ENCODE data around the gene PDCD2L. TPM values are rescaled to one million over a fixed set of nuclear protein-coding genes. Genes with fewer than 3 reads are reported as not detected.

The PDCD2L gene
- total and polyA plus RNA-seq, 10 of the 15 experiments (the other 5 are each of a cell fraction or from before 2014, with no cell fraction given), result 7.2 to 41.3 (median 26.9) TPM

DNA sequence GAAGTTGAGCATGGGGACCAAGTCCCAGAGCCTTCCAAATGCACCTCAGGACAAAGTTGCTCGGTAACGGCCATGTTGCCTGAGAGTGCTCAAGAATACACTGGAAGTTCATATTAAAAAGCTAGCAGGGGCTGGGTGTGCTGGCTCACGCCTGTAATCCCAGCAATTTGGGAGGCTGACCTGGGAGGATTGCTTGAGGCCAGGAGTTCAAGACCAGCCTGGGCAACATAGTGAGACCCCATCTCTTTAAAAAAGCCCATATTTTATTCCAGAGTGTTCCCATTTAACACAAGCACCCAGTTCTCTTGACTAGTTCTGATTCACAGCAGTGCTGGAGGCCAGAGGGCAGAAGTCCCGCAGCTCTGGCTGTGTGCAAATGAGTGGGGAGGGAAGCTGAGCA is 47.3 kb upstream of the PDCD2L start:
- intact Hi-C loops (cut with micrococcal nuclease; ENCODE audit: unreplicated experiment) (no loop called here), in situ Hi-C loops (cut with MboI) (no loop called here)
- no peak for FAIRE-seq
- Histone ChIP-seq H3K9ac (ENCODE audit: control insufficient read depth, insufficient read depth, low read length) (no peak overlapping the region), H4K20me1 (ENCODE audit: control insufficient read depth, insufficient read depth) (no peaks in the 10 kb centered on the region), H3K27ac (ENCODE audit: control insufficient read depth, insufficient read depth) (0 out of 2 replicates have a peak overlapping the region, but pooled peaks have one; percentile 37), H3K4me1 (ENCODE audit: control insufficient read depth, insufficient read depth, low read length) (peaks cover 21% of the 10 kb centered on the region), H3K4me3 (no peak overlapping the region), H3K9me3 (replicated peaks; ENCODE audit: control insufficient read depth, insufficient read depth, low read length) (no peaks in the 10 kb centered on the region), H3K4me2 (ENCODE audit: control insufficient read depth, insufficient read depth) (no peak overlapping the region), H2AFZ (ENCODE audit: control insufficient read depth, low read depth, low read length) (no peak overlapping the region), H3K36me3 (ENCODE audit: control insufficient read depth in 2 of 2, insufficient read depth in 2 of 2, low read length in 1 of 2) (peaks cover 0 to 4% of the 10 kb centered on the region in 2 experiments; a peak in 1 of 4 replicates), H3K79me2 (ENCODE audit: control insufficient read depth, insufficient read depth, low read length) (peaks cover 3% of the 10 kb centered on the region), H3K27me3 (replicated peaks in 1 of 2; ENCODE audit: control insufficient read depth in 2 of 2, insufficient read depth in 2 of 2, low read length in 1 of 2) (no peaks in the 10 kb centered on the region)
- ATAC-seq, result no peak
- ChIA-PET CTCF (interaction anchor here (0.5 to 1.9 kb wide), 3 partner anchors 11 to 130 kb away, joined by 3 to 8 read pairs (median 5); no protein-coding TSS in a partner anchor), RAD21 (ENCODE audit: unreplicated experiment) (no interaction called here), SMC1A (ENCODE audit: uncharacterized antibody, unreplicated experiment) (interaction anchor here (1.3 kb wide), 1 partner anchor 152 kb away, joined by 3 read pairs; no protein-coding TSS in a partner anchor), POLR2A (interaction anchor here (0.5 kb wide), 1 partner anchor 139 kb away, joined by 10 read pairs; no protein-coding TSS in a partner anchor)
- no peak for TF ChIP-seq ELK1 (IDR thresholded peaks at IDR 0.05; ENCODE audit: low read depth, low read length)
- TF ChIP-seq, protein P1, sequence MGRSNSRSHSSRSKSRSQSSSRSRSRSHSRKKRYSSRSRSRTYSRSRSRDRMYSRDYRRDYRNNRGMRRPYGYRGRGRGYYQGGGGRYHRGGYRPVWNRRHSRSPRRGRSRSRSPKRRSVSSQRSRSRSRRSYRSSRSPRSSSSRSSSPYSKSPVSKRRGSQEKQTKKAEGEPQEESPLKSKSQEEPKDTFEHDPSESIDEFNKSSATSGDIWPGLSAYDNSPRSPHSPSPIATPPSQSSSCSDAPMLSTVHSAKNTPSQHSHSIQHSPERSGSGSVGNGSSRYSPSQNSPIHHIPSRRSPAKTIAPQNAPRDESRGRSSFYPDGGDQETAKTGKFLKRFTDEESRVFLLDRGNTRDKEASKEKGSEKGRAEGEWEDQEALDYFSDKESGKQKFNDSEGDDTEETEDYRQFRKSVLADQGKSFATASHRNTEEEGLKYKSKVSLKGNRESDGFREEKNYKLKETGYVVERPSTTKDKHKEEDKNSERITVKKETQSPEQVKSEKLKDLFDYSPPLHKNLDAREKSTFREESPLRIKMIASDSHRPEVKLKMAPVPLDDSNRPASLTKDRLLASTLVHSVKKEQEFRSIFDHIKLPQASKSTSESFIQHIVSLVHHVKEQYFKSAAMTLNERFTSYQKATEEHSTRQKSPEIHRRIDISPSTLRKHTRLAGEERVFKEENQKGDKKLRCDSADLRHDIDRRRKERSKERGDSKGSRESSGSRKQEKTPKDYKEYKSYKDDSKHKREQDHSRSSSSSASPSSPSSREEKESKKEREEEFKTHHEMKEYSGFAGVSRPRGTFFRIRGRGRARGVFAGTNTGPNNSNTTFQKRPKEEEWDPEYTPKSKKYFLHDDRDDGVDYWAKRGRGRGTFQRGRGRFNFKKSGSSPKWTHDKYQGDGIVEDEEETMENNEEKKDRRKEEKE (IDR thresholded peaks at IDR 0.05), result no peak
- no peak for TF ChIP-seq CBX5 (IDR thresholded peaks at IDR 0.05; ENCODE audit: low read depth)
- no peak for TF ChIP-seq FOXK2 (IDR thresholded peaks at IDR 0.05)
- no peak for TF ChIP-seq PML (IDR thresholded peaks at IDR 0.05; ENCODE audit: low read length)
- TF ChIP-seq RCOR1 (conservative IDR thresholded peaks at IDR 0.05; ENCODE audit: low read depth, low read length), result no peak
- no peak for TF ChIP-seq MEF2B (IDR thresholded peaks at IDR 0.05; ENCODE audit: partially characterized antibody, poor library complexity, severe bottlenecking)
- no peak for TF ChIP-seq ZNF622 (IDR thresholded peaks at IDR 0.05)
- no peak for TF ChIP-seq NRF1 (conservative IDR thresholded peaks at IDR 0.05; ENCODE audit: low read depth, low read length)
- TF ChIP-seq TAF1 (IDR thresholded peaks at IDR 0.05; ENCODE audit: borderline replicate concordance, low read depth, low read length), result no peak
- no peak for TF ChIP-seq CHD2 (IDR thresholded peaks at IDR 0.05; ENCODE audit: borderline replicate concordance, low read depth, low read length)
- TF ChIP-seq KLF5 (IDR thresholded peaks at IDR 0.05; ENCODE audit: partially characterized antibody), result no peak
- TF ChIP-seq GABPA (IDR thresholded peaks at IDR 0.05; ENCODE audit: low read depth), result no peak
- no peak for TF ChIP-seq ZBTB4 (CRISPR knock-in tag; IDR thresholded peaks at IDR 0.05)
- no peak for TF ChIP-seq IKZF1 (conservative IDR thresholded peaks at IDR 0.05)
- WGBS (ENCODE audit: insufficient coverage, insufficient replicate concordance, low lambda C conversion rate, missing lambda C conversion rate), result 88% methylated on average over 4 of the region's 4 CpGs
- no TSS peak for BruUV-seq (replicated peaks)
- DNase-seq (ENCODE audit: low read depth, low spot score), result no peak
